Glomerular visceral epithelial cell (primary cell): Measurements from ENCODE around the gene LGR6.

Experiments
- DNase-seq: peaks from one replicate; pipeline ENCODE4 v3.0.0-alpha.2; 2016; ENCODE audit errors: extremely low spot score

LGR6 gene

GRCh38 chr1:202288177-202288576 lies 94.6 kb downstream of the LGR6 start:
- no peak for DNase-seq

- DNase-seq: no peak
Observed at GRCh38 chr1:202289009-202289408, 95.4 kb downstream of the LGR6 start.

GRCh38 chr1:202291001-202291400 lies 97.4 kb downstream of the LGR6 start:
- DNase-seq: no peak

- peak; percentile 84 for DNase-seq
Observed at GRCh38 chr1:202291961-202292712, 98.5 kb downstream of the LGR6 start.

- no peak for DNase-seq
Observed at GRCh38 chr1:202292773-202293172, 99.2 kb downstream of the LGR6 start.

- no peak for DNase-seq
Observed at GRCh38 chr1:202293569-202293968, 100.0 kb downstream of the LGR6 start.

GRCh38 chr1:202302166-202302565 lies 108.6 kb downstream of the LGR6 start:
- DNase-seq: no peak

GRCh38 chr1:202304375-202304774 lies 110.8 kb downstream of the LGR6 start:
- DNase-seq: no peak

- DNase-seq: no peak
Observed at GRCh38 chr1:202305168-202305567, 111.6 kb downstream of the LGR6 start.

- DNase-seq: no peak
Observed at GRCh38 chr1:202306535-202307345, 113.1 kb downstream of the LGR6 start.

GRCh38 chr1:202310071-202310725 lies 116.6 kb downstream of the LGR6 start:
- no peak for DNase-seq

GRCh38 chr1:202310746-202311145 lies 117.1 kb downstream of the LGR6 start:
- DNase-seq: no peak

- peak; percentile 30 for DNase-seq
Observed at GRCh38 chr1:202311875-202312635, 118.5 kb downstream of the LGR6 start.

- DNase-seq: peak; percentile 77
Observed at GRCh38 chr1:202315576-202316168, 122.1 kb downstream of the LGR6 start.

- no peak for DNase-seq
Observed at GRCh38 chr1:202316186-202316585, 122.6 kb downstream of the LGR6 start.

GRCh38 chr1:202317941-202318925 lies 124.6 kb downstream of the LGR6 start:
- DNase-seq: no peak

- DNase-seq: no peak
Observed at GRCh38 chr1:202319381-202320080, 125.9 kb downstream of the LGR6 start.

- no peak for DNase-seq
Observed at GRCh38 chr1:202320081-202320405, 126.4 kb downstream of the LGR6 start.

- DNase-seq: no peak
Observed at GRCh38 chr1:202323731-202324130, 130.1 kb downstream of the LGR6 start.

- DNase-seq: no peak
Observed at GRCh38 chr1:202324646-202325045, 131.0 kb downstream of the LGR6 start.
